ENCODE data around the gene METTL2A. TPM values are rescaled to one million over a fixed set of nuclear protein-coding genes. Genes with fewer than 3 reads are reported as not detected.
"Not testable (repeated sequence)": the region's sequence is repeated elsewhere in the genome, so short reads cannot be mapped to it uniquely, and the experiment has no call there.

Gene METTL2A
- total and polyA plus RNA-seq, 2 experiments from 2014 or later: 22.9 to 42.3 TPM

- TF ChIP-seq ZNF462 (CRISPR knock-in tag; IDR thresholded peaks at IDR 0.05): no peak
- no peak for TF ChIP-seq EZH2 (IDR thresholded peaks at IDR 0.05; ENCODE audit: low read depth, unreplicated experiment)
- TF ChIP-seq, protein P1, sequence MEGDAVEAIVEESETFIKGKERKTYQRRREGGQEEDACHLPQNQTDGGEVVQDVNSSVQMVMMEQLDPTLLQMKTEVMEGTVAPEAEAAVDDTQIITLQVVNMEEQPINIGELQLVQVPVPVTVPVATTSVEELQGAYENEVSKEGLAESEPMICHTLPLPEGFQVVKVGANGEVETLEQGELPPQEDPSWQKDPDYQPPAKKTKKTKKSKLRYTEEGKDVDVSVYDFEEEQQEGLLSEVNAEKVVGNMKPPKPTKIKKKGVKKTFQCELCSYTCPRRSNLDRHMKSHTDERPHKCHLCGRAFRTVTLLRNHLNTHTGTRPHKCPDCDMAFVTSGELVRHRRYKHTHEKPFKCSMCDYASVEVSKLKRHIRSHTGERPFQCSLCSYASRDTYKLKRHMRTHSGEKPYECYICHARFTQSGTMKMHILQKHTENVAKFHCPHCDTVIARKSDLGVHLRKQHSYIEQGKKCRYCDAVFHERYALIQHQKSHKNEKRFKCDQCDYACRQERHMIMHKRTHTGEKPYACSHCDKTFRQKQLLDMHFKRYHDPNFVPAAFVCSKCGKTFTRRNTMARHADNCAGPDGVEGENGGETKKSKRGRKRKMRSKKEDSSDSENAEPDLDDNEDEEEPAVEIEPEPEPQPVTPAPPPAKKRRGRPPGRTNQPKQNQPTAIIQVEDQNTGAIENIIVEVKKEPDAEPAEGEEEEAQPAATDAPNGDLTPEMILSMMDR (conservative IDR thresholded peaks at IDR 0.05; ENCODE audit: low read depth in 2 of 2): no peak
Measured at GRCh38 chr17:62398891-62399290, 24.8 kb upstream of the METTL2A start (continued).

- TF ChIP-seq EZH2phosphoT487 (IDR thresholded peaks at IDR 0.05; ENCODE audit: unreplicated experiment) (no peak), CREB1 (CRISPR knock-in tag; IDR thresholded peaks at IDR 0.05; ENCODE audit: low read depth) (no peak), ZNF331 (CRISPR knock-in tag; IDR thresholded peaks at IDR 0.05; ENCODE audit: low read depth) (no peak)
- TF ChIP-seq, protein P1 (conservative IDR thresholded peaks at IDR 0.05; ENCODE audit: low read depth in 2 of 2): no peak
- H4K20me1 ChIP-seq (replicated peaks; ENCODE audit: insufficient read depth): no peaks in the 10 kb centered on the region
- H3K27ac ChIP-seq (ENCODE audit: low read depth): no peak overlapping the region
- no peaks in the 10 kb centered on the region for H3F3A ChIP-seq (replicated peaks; ENCODE audit: low read depth)
- ATAC-seq (no peak), DNase-seq (ENCODE audit: low spot score) (no peak)
- Mint-ChIP-seq H3K36me3 (ENCODE audit: low read depth) (no peaks in the 10 kb centered on the region), H3K27me3 (ENCODE audit: insufficient read depth, low read depth, poor library complexity) (peaks cover 2% of the 10 kb centered on the region), H3K27ac (no peak overlapping the region), H3K4me1 (peaks cover 13% of the 10 kb centered on the region; the same call in 2 of the 3 replicates), H3K9me3 (no peaks in the 10 kb centered on the region; the same call in 2 of the 3 replicates), H3K4me3 (no peak overlapping the region)
- H3K4me2 ChIP-seq: no peak overlapping the region
- H2AFZ ChIP-seq: peak overlapping the region; percentile 72; the same call in 1 of the 2 replicates
- H3K27me3 ChIP-seq (ENCODE audit: insufficient read depth): no peaks in the 10 kb centered on the region
- H3K4me3 ChIP-seq: no peak overlapping the region
- peaks cover 6% of the 10 kb centered on the region; the same call in 1 of the 2 replicates for H3K9me2 ChIP-seq (ENCODE audit: insufficient read depth)
- H3K36me3 ChIP-seq (ENCODE audit: insufficient read depth): no peaks in the 10 kb centered on the region
- H3K4me1 ChIP-seq (ENCODE audit: insufficient read depth): peaks cover 11% of the 10 kb centered on the region
- H3K79me2 ChIP-seq (replicated peaks; ENCODE audit: insufficient read depth): no peaks in the 10 kb centered on the region
Measured at GRCh38 chr17:62405451-62405850, 18.2 kb upstream of the METTL2A start.

DNA sequence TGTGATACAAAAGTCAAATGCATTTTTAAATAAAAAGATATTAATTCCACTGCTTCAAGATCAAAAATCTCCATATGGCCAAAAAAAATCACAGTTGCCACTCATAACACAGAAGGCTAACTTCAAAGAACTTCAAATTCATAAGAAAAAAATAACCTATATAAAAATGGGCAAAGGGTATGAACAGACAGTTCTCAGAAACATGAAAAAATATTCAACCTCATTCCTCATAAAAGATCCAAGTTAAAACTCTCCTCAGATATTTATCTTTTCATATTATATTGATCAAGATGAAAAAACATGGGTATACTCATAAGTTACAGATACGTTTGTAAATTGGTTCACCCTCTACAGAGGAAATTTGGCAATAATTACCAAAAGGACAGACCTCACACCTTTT, 10.6 kb upstream of the METTL2A start:
- H3K36me3 Mint-ChIP-seq (ENCODE audit: low read depth); DNase-seq (ENCODE audit: low spot score); ATAC-seq; H3K9me3 Mint-ChIP-seq; H4K20me1 ChIP-seq (replicated peaks; ENCODE audit: insufficient read depth); H3K27me3 ChIP-seq (ENCODE audit: insufficient read depth); H3K36me3 ChIP-seq (ENCODE audit: insufficient read depth); H3K9me2 ChIP-seq (ENCODE audit: insufficient read depth); H3K79me2 ChIP-seq (replicated peaks; ENCODE audit: insufficient read depth); H3F3A ChIP-seq (replicated peaks; ENCODE audit: low read depth); H3K27ac Mint-ChIP-seq; H3K27ac ChIP-seq (ENCODE audit: low read depth); H2AFZ ChIP-seq; H3K4me1 Mint-ChIP-seq; H3K4me2 ChIP-seq; H3K4me3 Mint-ChIP-seq; H3K4me1 ChIP-seq (ENCODE audit: insufficient read depth); H3K4me3 ChIP-seq; H3K27me3 Mint-ChIP-seq (ENCODE audit: insufficient read depth, low read depth, poor library complexity): not testable (repeated sequence)

Data from GM23338 (cell line).